Measurements from ENCODE around the gene ST6GAL2.

ST6GAL2 gene

GRCh38 chr2:106841886-106842645 is 43.9 kb downstream of the ST6GAL2 start:
- DNase-seq (ENCODE audit: insufficient read length) (no peak), FAIRE-seq (no peak)
- TF ChIP-seq POLR2A (IDR thresholded peaks at IDR 0.05; ENCODE audit: low read depth, low read length), result no peak
- no peak for TF ChIP-seq POLR2AphosphoS5 (IDR thresholded peaks at IDR 0.05; ENCODE audit: low read depth, low read length)
- no peak for TF ChIP-seq TAF1 (IDR thresholded peaks at IDR 0.05; ENCODE audit: borderline replicate concordance, low read depth, low read length)

DNA sequence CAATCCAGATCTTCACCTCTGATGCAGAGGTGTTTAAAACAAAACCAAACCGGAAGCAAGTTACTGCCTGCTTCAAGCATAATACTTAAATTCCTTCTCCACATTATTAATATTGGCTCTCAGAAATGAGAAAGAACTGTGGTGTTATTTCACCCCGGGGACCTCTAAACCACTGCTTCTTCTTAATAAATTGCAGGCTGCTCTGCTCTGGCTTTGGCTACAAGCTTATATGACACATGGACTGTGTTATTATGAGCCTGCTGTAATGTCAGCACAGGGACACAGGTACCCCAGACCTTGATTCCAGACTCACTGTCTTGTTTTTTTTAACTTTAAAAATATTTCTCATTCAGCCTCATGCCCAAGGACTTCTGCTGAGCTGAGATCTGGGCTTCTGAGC is 45.1 kb downstream of the ST6GAL2 start:
- DNase-seq (ENCODE audit: insufficient read length) (no peak), FAIRE-seq (no peak)
- TF ChIP-seq POLR2AphosphoS5 (IDR thresholded peaks at IDR 0.05; ENCODE audit: low read depth, low read length), result no peak
- no peak for TF ChIP-seq POLR2A (IDR thresholded peaks at IDR 0.05; ENCODE audit: low read depth, low read length)
- no peak for TF ChIP-seq TAF1 (IDR thresholded peaks at IDR 0.05; ENCODE audit: borderline replicate concordance, low read depth, low read length)

- FAIRE-seq (no peak), DNase-seq (ENCODE audit: insufficient read length) (no peak)
- TF ChIP-seq POLR2AphosphoS5 (IDR thresholded peaks at IDR 0.05; ENCODE audit: low read depth, low read length) (no peak), POLR2A (IDR thresholded peaks at IDR 0.05; ENCODE audit: low read depth, low read length) (no peak), TAF1 (IDR thresholded peaks at IDR 0.05; ENCODE audit: borderline replicate concordance, low read depth, low read length) (no peak)
These were observed 45.9 kb downstream of the ST6GAL2 start for GRCh38 chr2:106839849-106840595.

GRCh38 chr2:106833256-106833655 is 52.7 kb downstream of the ST6GAL2 start:
- no peak for DNase-seq (ENCODE audit: insufficient read length)
- TF ChIP-seq TAF1 (IDR thresholded peaks at IDR 0.05; ENCODE audit: borderline replicate concordance, low read depth, low read length) (no peak), POLR2A (IDR thresholded peaks at IDR 0.05; ENCODE audit: low read depth, low read length) (no peak), POLR2AphosphoS5 (IDR thresholded peaks at IDR 0.05; ENCODE audit: low read depth, low read length) (no peak)
- FAIRE-seq, result no peak

DNA sequence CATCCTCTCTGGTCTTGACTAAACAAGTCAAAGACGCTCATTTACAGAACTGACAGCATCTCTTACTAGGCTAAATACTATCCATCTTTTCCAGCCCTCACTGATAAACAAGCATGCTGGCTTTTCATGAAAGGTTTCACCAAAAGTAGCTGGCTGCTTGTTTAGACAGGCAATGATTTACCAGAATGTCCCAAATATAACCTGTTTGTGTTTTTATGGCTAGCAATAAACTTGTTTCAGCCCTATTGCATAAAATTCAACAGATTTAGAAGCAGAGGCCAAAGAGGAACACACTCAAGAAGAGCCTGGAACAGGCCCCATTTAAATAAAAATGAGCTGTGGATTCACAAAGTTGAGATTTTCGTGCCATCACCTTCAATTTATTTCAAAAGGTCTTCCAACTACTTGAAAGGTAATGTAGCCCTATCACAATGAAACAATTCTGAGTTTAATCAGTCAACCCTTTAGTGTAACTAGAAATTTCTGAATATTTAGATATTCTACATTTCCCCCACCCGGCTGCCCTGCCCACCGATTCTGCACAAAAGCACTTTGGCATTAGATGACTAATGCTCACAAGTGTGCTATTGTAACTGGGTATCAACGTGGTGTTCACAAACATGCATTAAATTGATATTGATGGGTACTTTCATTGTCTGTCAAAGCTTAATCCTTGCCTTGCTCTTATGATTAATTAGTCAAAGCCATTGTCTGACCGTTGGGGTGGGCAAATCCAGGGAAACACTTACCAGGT is 54.0 kb downstream of the ST6GAL2 start:
- DNase-seq (ENCODE audit: insufficient read length) (no peak), FAIRE-seq (no peak)
- TF ChIP-seq TAF1 (IDR thresholded peaks at IDR 0.05; ENCODE audit: borderline replicate concordance, low read depth, low read length) (no peak), POLR2AphosphoS5 (IDR thresholded peaks at IDR 0.05; ENCODE audit: low read depth, low read length) (no peak), POLR2A (IDR thresholded peaks at IDR 0.05; ENCODE audit: low read depth, low read length) (no peak)

DNA sequence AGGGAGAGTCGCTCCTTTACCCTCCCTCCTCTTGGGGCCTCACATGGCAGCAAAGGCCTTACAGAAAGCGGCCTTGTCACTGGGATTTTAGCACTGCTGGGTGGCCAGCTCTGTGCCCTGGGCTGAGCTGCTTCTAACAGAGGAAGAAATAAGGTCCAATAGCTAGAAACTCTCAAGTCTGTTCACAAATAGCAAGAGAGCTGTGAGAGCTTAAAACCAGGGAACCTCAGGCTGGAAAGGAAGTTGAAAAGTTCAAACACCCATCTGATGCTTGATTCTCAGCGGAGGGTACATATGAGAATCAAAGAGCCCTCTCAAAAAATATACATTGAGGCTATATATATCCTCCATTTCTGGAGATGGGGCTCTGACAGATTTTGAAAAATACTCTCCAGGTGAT is 54.7 kb downstream of the ST6GAL2 start:
- no peak for FAIRE-seq
- TF ChIP-seq TAF1 (IDR thresholded peaks at IDR 0.05; ENCODE audit: borderline replicate concordance, low read depth, low read length) (no peak), POLR2A (IDR thresholded peaks at IDR 0.05; ENCODE audit: low read depth, low read length) (no peak), POLR2AphosphoS5 (IDR thresholded peaks at IDR 0.05; ENCODE audit: low read depth, low read length) (no peak)
- no peak for DNase-seq (ENCODE audit: insufficient read length)

GRCh38 chr2:106830191-106830590 is 55.8 kb downstream of the ST6GAL2 start:
- FAIRE-seq (no peak), DNase-seq (ENCODE audit: insufficient read length) (no peak)
- TF ChIP-seq POLR2AphosphoS5 (IDR thresholded peaks at IDR 0.05; ENCODE audit: low read depth, low read length), result no peak
- no peak for TF ChIP-seq POLR2A (IDR thresholded peaks at IDR 0.05; ENCODE audit: low read depth, low read length)
- no peak for TF ChIP-seq TAF1 (IDR thresholded peaks at IDR 0.05; ENCODE audit: borderline replicate concordance, low read depth, low read length)

GRCh38 chr2:106828119-106828518 is 57.8 kb downstream of the ST6GAL2 start:
- TF ChIP-seq POLR2A (IDR thresholded peaks at IDR 0.05; ENCODE audit: low read depth, low read length), result no peak
- DNase-seq (ENCODE audit: insufficient read length), result no peak
- no peak for FAIRE-seq

- no peak for TF ChIP-seq POLR2AphosphoS5 (IDR thresholded peaks at IDR 0.05; ENCODE audit: low read depth, low read length)
- no peak for TF ChIP-seq TAF1 (IDR thresholded peaks at IDR 0.05; ENCODE audit: borderline replicate concordance, low read depth, low read length)
- TF ChIP-seq POLR2A (IDR thresholded peaks at IDR 0.05; ENCODE audit: low read depth, low read length), result no peak
- FAIRE-seq (no peak), DNase-seq (ENCODE audit: insufficient read length) (no peak)
These were observed 58.8 kb downstream of the ST6GAL2 start for GRCh38 chr2:106827158-106827557.

DNA sequence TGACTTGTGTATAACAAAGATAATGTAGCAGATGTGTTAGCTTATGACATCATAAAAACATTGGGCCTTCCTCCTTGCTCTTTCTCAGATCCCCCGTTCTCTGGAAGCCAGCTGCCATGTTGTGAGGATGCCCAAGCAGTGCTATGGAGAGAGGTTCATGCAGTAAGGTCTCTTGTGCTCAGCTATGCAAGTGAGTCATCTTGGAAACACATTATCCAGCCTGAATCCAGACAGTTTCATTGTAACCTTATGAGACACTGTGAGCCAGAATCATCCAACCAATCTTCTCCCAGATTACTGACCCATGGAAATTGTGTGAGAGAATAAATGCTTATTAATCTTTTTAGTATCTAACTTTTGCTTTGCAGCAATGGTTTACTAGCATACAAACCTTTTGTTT is 60.8 kb downstream of the ST6GAL2 start:
- no peak for FAIRE-seq
- DNase-seq (ENCODE audit: insufficient read length), result no peak
- TF ChIP-seq POLR2A (IDR thresholded peaks at IDR 0.05; ENCODE audit: low read depth, low read length) (no peak), TAF1 (IDR thresholded peaks at IDR 0.05; ENCODE audit: borderline replicate concordance, low read depth, low read length) (no peak), POLR2AphosphoS5 (IDR thresholded peaks at IDR 0.05; ENCODE audit: low read depth, low read length) (no peak)

DNA sequence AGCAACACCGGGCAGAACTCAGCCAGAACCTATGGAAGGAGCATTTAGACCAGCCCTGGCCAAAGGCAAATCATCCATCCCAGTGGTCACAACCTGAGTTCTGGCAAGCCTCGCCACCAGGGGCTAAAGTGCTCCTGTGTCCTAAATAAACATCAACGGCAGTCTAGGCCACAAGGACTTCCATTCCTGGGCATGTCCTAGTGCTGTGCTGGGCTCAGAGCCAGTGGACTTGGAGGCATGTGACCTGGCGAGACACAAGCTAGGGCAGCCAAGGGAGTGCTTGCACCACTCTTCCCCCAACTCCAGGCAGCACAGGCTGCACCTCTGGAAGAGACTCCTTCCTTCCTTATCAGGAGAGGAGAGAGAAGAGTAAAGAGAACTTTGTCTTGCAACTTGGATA is 69.0 kb downstream of the ST6GAL2 start:
- FAIRE-seq (no peak), DNase-seq (ENCODE audit: insufficient read length) (no peak)
- no peak for TF ChIP-seq POLR2A (IDR thresholded peaks at IDR 0.05; ENCODE audit: low read depth, low read length)
- no peak for TF ChIP-seq POLR2AphosphoS5 (IDR thresholded peaks at IDR 0.05; ENCODE audit: low read depth, low read length)
- no peak for TF ChIP-seq TAF1 (IDR thresholded peaks at IDR 0.05; ENCODE audit: borderline replicate concordance, low read depth, low read length)
